ENCODE results near the gene KLHL26. TPM values are rescaled to one million over a fixed set of nuclear protein-coding genes. Genes with fewer than 3 reads are reported as not detected.

KLHL26 gene
- total and polyA plus RNA-seq, 2 of the 4 experiments (the other 2 are of a cell fraction) = 2.2 to 4.7 TPM

DNA sequence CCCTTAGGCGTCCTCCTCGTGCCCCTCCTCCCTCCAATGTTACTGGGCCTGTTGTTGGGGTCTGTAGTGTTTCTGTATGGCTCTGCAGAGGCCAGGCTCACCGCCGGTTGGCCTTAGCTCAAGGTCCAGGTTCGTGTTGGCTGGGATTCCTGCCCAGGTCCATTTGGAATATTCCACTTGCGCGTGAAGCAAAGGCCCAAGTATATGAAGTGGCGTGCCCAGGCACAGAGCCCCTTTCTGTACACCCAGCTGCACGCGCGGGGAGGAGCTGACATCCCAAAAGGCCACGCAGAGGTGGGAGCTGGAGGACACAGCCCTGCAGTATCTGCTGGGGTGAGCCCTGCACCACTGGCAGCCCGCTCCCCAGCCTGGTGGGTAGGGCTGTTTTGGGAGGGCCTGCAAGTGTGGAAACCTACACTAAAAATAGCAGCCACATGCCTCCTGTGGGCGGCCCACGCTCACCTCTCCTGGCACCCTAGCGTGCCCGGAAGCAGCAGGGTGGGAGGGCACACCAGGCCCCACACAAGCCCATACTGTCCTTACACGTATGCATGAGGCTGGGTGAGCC lies 76.8 kb downstream of the KLHL26 start:
- Histone ChIP-seq H4K8ac (ENCODE audit: low read depth in 2 of 2, low read length in 2 of 2) (no peak overlapping the region), H4K5ac (ENCODE audit: low read depth, low read length) (no peak overlapping the region), H2AK5ac (ENCODE audit: low read depth, low read length) (no peak overlapping the region), H3K4me2 (ENCODE audit: low read depth, low read length) (no peak overlapping the region), H3K9me1 (ENCODE audit: insufficient read depth, low read length) (peaks cover 3% of the 10 kb centered on the region; the same call in 1 of the 2 replicates), H3K79me1 (ENCODE audit: low read depth in 1 of 2, low read length in 2 of 2) (peaks cover 7 to 17% of the 10 kb centered on the region in 2 experiments; a peak in 3 of 4 replicates), H2BK15ac (ENCODE audit: low read depth, low read length) (no peak overlapping the region), H3K27me3 (ENCODE audit: control insufficient read depth, insufficient read depth, low read length) (no peaks in the 10 kb centered on the region), H3K4me3 (ENCODE audit: insufficient read depth, low read depth, low read length) (no peak overlapping the region), H2BK20ac (ENCODE audit: low read depth, low read length) (no peak overlapping the region), H3K14ac (replicated peaks; ENCODE audit: low read depth, low read length) (no peak overlapping the region), H4K91ac (ENCODE audit: insufficient read depth, low read depth, low read length) (no peak overlapping the region), H2AK9ac (replicated peaks; ENCODE audit: low read depth, low read length, poor library complexity) (no peak overlapping the region), H3K4ac (ENCODE audit: low read depth, low read length) (no peak overlapping the region), H3K9me3 (ENCODE audit: control insufficient read depth, insufficient read depth, low read length) (no peaks in the 10 kb centered on the region), H3K9ac (ENCODE audit: low read depth, low read length) (no peak overlapping the region), H2BK120ac (ENCODE audit: low read depth, low read length) (no peak overlapping the region), H3K4me1 (ENCODE audit: control insufficient read depth, insufficient read depth, low read length) (peaks cover 11% of the 10 kb centered on the region; the same call in 1 of the 2 replicates), H2BK5ac (ENCODE audit: low read depth, low read length, poor library complexity, severe bottlenecking) (no peak overlapping the region), H3K36me3 (ENCODE audit: control insufficient read depth, insufficient read depth, low read length) (peaks cover 2% of the 10 kb centered on the region; the same call in 1 of the 2 replicates), H4K20me1 (ENCODE audit: insufficient read depth, low read length) (peaks cover 44% of the 10 kb centered on the region), H3K27ac (ENCODE audit: insufficient read depth, low read length) (no peak overlapping the region), H3K18ac (ENCODE audit: low read depth, low read length) (no peak overlapping the region), H2AFZ (replicated peaks; ENCODE audit: low read length, poor library complexity) (no peak overlapping the region), H3K23ac (ENCODE audit: low read depth, low read length) (no peak overlapping the region), H3K56ac (ENCODE audit: extremely low read depth, insufficient read depth, low read length) (no peak overlapping the region)
- intact Hi-C loops (cut with micrococcal nuclease) (no loop called here), in situ Hi-C loops (cut with MboI; ENCODE audit: low sequenced_read_pairs) (no loop called here), dilution Hi-C loops (cut with HindIII; ENCODE audit: low sequenced_read_pairs, unreplicated experiment) (no loop called here)
- ChIA-PET POLR2A (ENCODE audit: unreplicated experiment) (no interaction called here), CTCF (no interaction called here)
- TF ChIP-seq BHLHE40 (IDR thresholded peaks at IDR 0.05; ENCODE audit: low read depth, low read length) = no peak
- TF ChIP-seq, protein P1, sequence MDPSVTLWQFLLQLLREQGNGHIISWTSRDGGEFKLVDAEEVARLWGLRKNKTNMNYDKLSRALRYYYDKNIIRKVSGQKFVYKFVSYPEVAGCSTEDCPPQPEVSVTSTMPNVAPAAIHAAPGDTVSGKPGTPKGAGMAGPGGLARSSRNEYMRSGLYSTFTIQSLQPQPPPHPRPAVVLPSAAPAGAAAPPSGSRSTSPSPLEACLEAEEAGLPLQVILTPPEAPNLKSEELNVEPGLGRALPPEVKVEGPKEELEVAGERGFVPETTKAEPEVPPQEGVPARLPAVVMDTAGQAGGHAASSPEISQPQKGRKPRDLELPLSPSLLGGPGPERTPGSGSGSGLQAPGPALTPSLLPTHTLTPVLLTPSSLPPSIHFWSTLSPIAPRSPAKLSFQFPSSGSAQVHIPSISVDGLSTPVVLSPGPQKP (IDR thresholded peaks at IDR 0.05; ENCODE audit: borderline replicate concordance, low read depth, low read length) = no peak
- no peak for TF ChIP-seq MAFK (IDR thresholded peaks at IDR 0.05; ENCODE audit: low read depth, low read length)
- TF ChIP-seq FOS (IDR thresholded peaks at IDR 0.05; ENCODE audit: low read depth, low read length) = no peak
- no peak for TF ChIP-seq MAZ (IDR thresholded peaks at IDR 0.05; ENCODE audit: borderline replicate concordance, low read depth, low read length)
- TF ChIP-seq CHD1 (IDR thresholded peaks at IDR 0.05; ENCODE audit: low read depth, low read length) = no peak
- no peak for TF ChIP-seq RCOR1 (IDR thresholded peaks at IDR 0.05; ENCODE audit: insufficient replicate concordance, low read length)
- TF ChIP-seq RFX5 (IDR thresholded peaks at IDR 0.05; ENCODE audit: low read depth, low read length) = no peak
- TF ChIP-seq SMC3 (IDR thresholded peaks at IDR 0.05; ENCODE audit: low read depth, low read length) = no peak
- no peak for TF ChIP-seq CEBPB (IDR thresholded peaks at IDR 0.05; ENCODE audit: low read depth, low read length)
- TF ChIP-seq, protein P2, sequence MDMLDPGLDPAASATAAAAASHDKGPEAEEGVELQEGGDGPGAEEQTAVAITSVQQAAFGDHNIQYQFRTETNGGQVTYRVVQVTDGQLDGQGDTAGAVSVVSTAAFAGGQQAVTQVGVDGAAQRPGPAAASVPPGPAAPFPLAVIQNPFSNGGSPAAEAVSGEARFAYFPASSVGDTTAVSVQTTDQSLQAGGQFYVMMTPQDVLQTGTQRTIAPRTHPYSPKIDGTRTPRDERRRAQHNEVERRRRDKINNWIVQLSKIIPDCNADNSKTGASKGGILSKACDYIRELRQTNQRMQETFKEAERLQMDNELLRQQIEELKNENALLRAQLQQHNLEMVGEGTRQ (IDR thresholded peaks at IDR 0.05; ENCODE audit: low read depth, low read length) = no peak
- TF ChIP-seq MXI1 (IDR thresholded peaks at IDR 0.05; ENCODE audit: borderline replicate concordance, low read depth, low read length) = no peak
- TF ChIP-seq POLR2A (IDR thresholded peaks at IDR 0.05; ENCODE audit: low read depth, low read length) = no peak
- DNase-seq (no peak), ATAC-seq (ENCODE audit: low read depth) (no peak)
- BruUV-seq (replicated peaks) = no TSS peak
- 66% methylated on average over 5 of the region's 18 CpGs; no CpG with 5 or more reads in 1 of the 2 experiments for WGBS, 2 experiments (ENCODE audit: extremely low coverage in 2 of 2, insufficient read length in 1 of 2)

Measured in IMR-90 (cell line).